ENCODE data around the gene RRN3. TPM values are rescaled to one million over a fixed set of nuclear protein-coding genes. Genes with fewer than 3 reads are reported as not detected.
"Not testable (repeated sequence)": the region's sequence is repeated elsewhere in the genome, so short reads cannot be mapped to it uniquely, and the experiment has no call there.

RRN3 gene
- total and polyA plus RNA-seq, 10 donors, result 11.6 to 38.6 (median 30.1) TPM

GRCh38 chr16:15028801-15029698, 65.0 kb downstream of the RRN3 start:
- peaks cover 0 to 99% (median 61%) of the 10 kb centered on the region in 6 donors for H3K36me3 ChIP-seq
- DNase-seq; H3K9me3 ChIP-seq; intact Hi-C loops (cut with DNase I; ENCODE audit: low total_unique reads); H3K27me3 ChIP-seq (replicated peaks in 1 of 7); H3K4me3 ChIP-seq: not testable (repeated sequence)
- H3K27ac ChIP-seq, result peak overlapping the region in 1 of 8 donors; percentile 13
- 87 to 92% (median 91%) methylated on average over 22 to 27 of the region's 27 CpGs for WGBS, 5 donors
- peak in 1 of 3 donors; percentile 61 for TF ChIP-seq POLR2AphosphoS5 (IDR thresholded peaks at IDR 0.05)
- H3K4me1 ChIP-seq, result peaks cover 0 to 53% (median 22%) of the 10 kb centered on the region in 6 donors

GRCh38 chr16:15028345-15028715, 65.7 kb downstream of the RRN3 start:
- H3K27me3 ChIP-seq (replicated peaks in 1 of 7); H3K9me3 ChIP-seq; DNase-seq; H3K4me3 ChIP-seq; H3K27ac ChIP-seq; intact Hi-C loops (cut with DNase I; ENCODE audit: low total_unique reads): not testable (repeated sequence)
- WGBS, 5 donors, result 91 to 96% (median 94%) methylated on average over 6 of the region's 6 CpGs
- Histone ChIP-seq H3K36me3 (peaks cover 0 to 99% (median 60%) of the 10 kb centered on the region in 6 donors), H3K4me1 (peaks cover 3 to 53% (median 19%) of the 10 kb centered on the region in 6 donors)

- H3K4me1 ChIP-seq, result peaks cover 5 to 53% (median 18%) of the 10 kb centered on the region in 6 donors
- intact Hi-C loops (cut with DNase I; ENCODE audit: low total_unique reads); H3K27me3 ChIP-seq (replicated peaks in 1 of 7); H3K4me3 ChIP-seq; H3K9me3 ChIP-seq; DNase-seq: not testable (repeated sequence)
- H3K36me3 ChIP-seq, result peaks cover 0 to 99% (median 57%) of the 10 kb centered on the region in 6 donors
- WGBS, 5 donors, result 89 to 93% (median 90%) methylated on average over 28 to 29 of the region's 29 CpGs
- TF ChIP-seq POLR2AphosphoS5 (IDR thresholded peaks at IDR 0.05), result peak in 1 of 3 donors; percentile 25
- peak overlapping the region in 1 of 8 donors; percentile 1 for H3K27ac ChIP-seq
Observed at GRCh38 chr16:15027503-15028344, 66.3 kb downstream of the RRN3 start.

GRCh38 chr16:15027051-15027450, 67.0 kb downstream of the RRN3 start:
- intact Hi-C loops (cut with DNase I; ENCODE audit: low total_unique reads); DNase-seq: not testable (repeated sequence)
- peaks cover 0 to 99% (median 53%) of the 10 kb centered on the region in 6 donors for H3K36me3 ChIP-seq

GRCh38 chr16:15025234-15025951, 68.7 kb downstream of the RRN3 start:
- WGBS, 5 donors, result 73 to 86% (median 82%) methylated on average over 14 of the region's 14 CpGs
- H3K4me3 ChIP-seq; H3K27me3 ChIP-seq (replicated peaks in 1 of 7); DNase-seq; H3K9me3 ChIP-seq; intact Hi-C loops (cut with DNase I; ENCODE audit: low total_unique reads): not testable (repeated sequence)
- Histone ChIP-seq H3K27ac (peak overlapping the region in 7 of 8 donors; percentile 28 to 62 (median 52)), H3K36me3 (peaks cover 0 to 99% (median 44%) of the 10 kb centered on the region in 6 donors), H3K4me1 (peaks cover 0 to 46% (median 16%) of the 10 kb centered on the region in 6 donors)

More at GRCh38 chr16:15027051-15027450, 67.0 kb downstream of the RRN3 start:
- H3K4me3 ChIP-seq; H3K27me3 ChIP-seq (replicated peaks in 1 of 7); H3K9me3 ChIP-seq: not testable (repeated sequence)
- 77 to 96% (median 78%) methylated on average over 5 to 8 of the region's 8 CpGs for WGBS, 5 donors
- Histone ChIP-seq H3K27ac (peak overlapping the region in 1 of 8 donors; percentile 6), H3K4me1 (peaks cover 5 to 53% (median 15%) of the 10 kb centered on the region in 6 donors)

GRCh38 chr16:15024858-15025199, 69.2 kb downstream of the RRN3 start:
- H3K4me3 ChIP-seq; DNase-seq; H3K9me3 ChIP-seq; intact Hi-C loops (cut with DNase I; ENCODE audit: low total_unique reads); H3K27me3 ChIP-seq (replicated peaks in 1 of 7): not testable (repeated sequence)
- peaks cover 0 to 99% (median 45%) of the 10 kb centered on the region in 6 donors for H3K36me3 ChIP-seq
- whole genome bisulfite sequencing, 5 donors, result 83 to 96% (median 88%) methylated on average over 1 of the region's 1 CpG
- H3K4me1 ChIP-seq, result peaks cover 0 to 46% (median 16%) of the 10 kb centered on the region in 6 donors
- peak overlapping the region in 5 of 8 donors; percentile 25 to 62 (median 52) for H3K27ac ChIP-seq

GRCh38 chr16:15023381-15024077, 70.5 kb downstream of the RRN3 start:
- Histone ChIP-seq H3K4me1 (peaks cover 0 to 46% (median 16%) of the 10 kb centered on the region in 6 donors), H3K36me3 (peaks cover 0 to 99% (median 44%) of the 10 kb centered on the region in 6 donors), H3K27ac (peak overlapping the region in 3 of 8 donors; percentile 1 to 58 (median 29))
- H3K9me3 ChIP-seq; H3K27me3 ChIP-seq (replicated peaks in 1 of 7); H3K4me3 ChIP-seq; intact Hi-C loops (cut with DNase I; ENCODE audit: low total_unique reads): not testable (repeated sequence)
- 87 to 93% (median 91%) methylated on average over 13 of the region's 13 CpGs for WGBS, 5 donors
- DNase-seq, result peak; percentile 36

All from spleen (tissue), 11 donors.